ENCODE results near the gene KLF13.

DNA sequence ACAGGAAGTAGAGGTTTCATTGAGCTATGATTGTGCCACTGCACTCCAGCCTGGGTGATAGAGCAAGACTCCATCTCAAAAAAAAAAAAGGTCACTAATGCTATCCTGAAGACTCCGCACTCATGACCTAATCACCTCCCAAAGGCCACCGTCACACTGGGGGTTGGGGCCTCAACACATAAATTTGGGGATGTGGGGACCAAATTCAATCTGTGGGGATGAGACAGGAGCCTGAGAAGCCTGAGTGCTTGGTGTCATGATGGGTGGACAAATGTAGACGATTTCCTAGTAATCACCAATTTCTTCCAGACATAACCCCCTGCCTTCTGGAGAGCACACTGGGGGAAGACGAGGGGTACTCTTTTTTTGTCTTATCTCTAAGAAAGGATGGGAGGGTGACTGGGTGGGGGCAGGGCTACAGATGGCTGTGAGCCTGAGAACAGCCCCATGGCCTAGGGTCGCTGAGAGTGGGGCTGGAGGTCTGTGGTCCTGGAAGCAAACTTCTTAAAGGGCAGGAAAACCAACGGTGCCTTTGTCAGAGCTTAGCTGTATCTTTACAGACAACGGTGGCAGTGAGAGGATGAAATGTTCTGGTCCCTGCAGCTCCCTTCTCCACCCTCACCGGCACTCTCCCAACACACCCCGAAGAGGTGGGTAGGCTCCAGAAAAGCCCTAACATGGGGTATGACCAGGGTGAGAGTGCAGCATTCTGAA, 16.6 kb upstream of the KLF13 start:
- TF ChIP-seq, protein P1, sequence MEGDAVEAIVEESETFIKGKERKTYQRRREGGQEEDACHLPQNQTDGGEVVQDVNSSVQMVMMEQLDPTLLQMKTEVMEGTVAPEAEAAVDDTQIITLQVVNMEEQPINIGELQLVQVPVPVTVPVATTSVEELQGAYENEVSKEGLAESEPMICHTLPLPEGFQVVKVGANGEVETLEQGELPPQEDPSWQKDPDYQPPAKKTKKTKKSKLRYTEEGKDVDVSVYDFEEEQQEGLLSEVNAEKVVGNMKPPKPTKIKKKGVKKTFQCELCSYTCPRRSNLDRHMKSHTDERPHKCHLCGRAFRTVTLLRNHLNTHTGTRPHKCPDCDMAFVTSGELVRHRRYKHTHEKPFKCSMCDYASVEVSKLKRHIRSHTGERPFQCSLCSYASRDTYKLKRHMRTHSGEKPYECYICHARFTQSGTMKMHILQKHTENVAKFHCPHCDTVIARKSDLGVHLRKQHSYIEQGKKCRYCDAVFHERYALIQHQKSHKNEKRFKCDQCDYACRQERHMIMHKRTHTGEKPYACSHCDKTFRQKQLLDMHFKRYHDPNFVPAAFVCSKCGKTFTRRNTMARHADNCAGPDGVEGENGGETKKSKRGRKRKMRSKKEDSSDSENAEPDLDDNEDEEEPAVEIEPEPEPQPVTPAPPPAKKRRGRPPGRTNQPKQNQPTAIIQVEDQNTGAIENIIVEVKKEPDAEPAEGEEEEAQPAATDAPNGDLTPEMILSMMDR (IDR thresholded peaks at IDR 0.05 in 2 of 3, conservative IDR thresholded peaks at IDR 0.05 in 1 of 3; ENCODE audit: borderline replicate concordance in 1 of 3, insufficient read depth in 1 of 3, low read depth in 2 of 3, low read length in 2 of 3), result no peak
- TF ChIP-seq ATF3 (IDR thresholded peaks at IDR 0.05) (no peak), CEBPB (IDR thresholded peaks at IDR 0.05; ENCODE audit: low read depth) (no peak)

Measured in HCT116 (cell line).